HEK293T (cell line): ENCODE results near the gene TRPM3.

ENCODE experiments used
- CTCF ChIA-PET: fragments of 350-600 bp; formaldehyde crosslinking; extraction: SDS; loops from one replicate; lab custom pipeline; 2021; ENCODE audit warnings: antibody characterized with exemption, inconsistent platforms; lab: Yijun Ruan, JAX
- POLR2A ChIA-PET: fragments of 350-600 bp; formaldehyde crosslinking; extraction: SDS; loops from one replicate; lab custom pipeline; 2020; ENCODE audit warnings: antibody characterized with exemption, inconsistent platforms; lab: Yijun Ruan, JAX
- DNase-seq: peaks from one replicate; pipeline ENCODE4 v3.0.0; 2012; ENCODE audit warnings: mixed read lengths; ENCODE audit errors: extremely low spot score
- ARNT ChIP-seq: fragments of 450-650 bp; IDR thresholded peaks from 2 replicates; pipeline ENCODE4 v1.6.1; 2017; ENCODE audit warnings: mild to moderate bottlenecking
- BHLHE40 ChIP-seq: fragments of 450-650 bp; IDR thresholded peaks from 2 replicates; pipeline ENCODE4 v1.6.1; 2016; ENCODE audit warnings: mild to moderate bottlenecking, moderate library complexity, borderline replicate concordance
- CTBP1 ChIP-seq: fragments of 450-650 bp; IDR thresholded peaks from 2 replicates; pipeline ENCODE4 v1.6.1; 2016; ENCODE audit warnings: borderline replicate concordance
- ELF4 ChIP-seq: fragments of 450-650 bp; IDR thresholded peaks from 2 replicates; pipeline ENCODE4 v1.6.1; 2017; ENCODE audit warnings: antibody characterized with exemption
- FOXA1 ChIP-seq: fragments of 450-650 bp; IDR thresholded peaks from 2 replicates; pipeline ENCODE4 v1.6.1; 2016; ENCODE audit warnings: mild to moderate bottlenecking
- FOXK2 ChIP-seq: fragments of 450-650 bp; IDR thresholded peaks from 2 replicates; pipeline ENCODE4 v1.6.1; 2016; ENCODE audit warnings: mild to moderate bottlenecking
- FOXM1 ChIP-seq: fragments of 450-650 bp; IDR thresholded peaks from 2 replicates; pipeline ENCODE4 v1.6.1; 2017; ENCODE audit warnings: mild to moderate bottlenecking, borderline replicate concordance
- HDGF ChIP-seq: fragments of 450-650 bp; IDR thresholded peaks from 2 replicates; pipeline ENCODE4 v1.6.1; 2017; ENCODE audit warnings: antibody characterized with exemption, borderline replicate concordance
- L3MBTL2 ChIP-seq: fragments of 450-650 bp; conservative IDR thresholded peaks from 2 replicates; pipeline ENCODE4 v1.6.1; 2016; ENCODE audit warnings: mild to moderate bottlenecking
- LEF1 ChIP-seq: fragments of 450-650 bp; IDR thresholded peaks from 2 replicates; pipeline ENCODE4 v1.6.1; 2017; ENCODE audit warnings: mild to moderate bottlenecking, borderline replicate concordance
- NFRKB ChIP-seq: fragments of 450-650 bp; IDR thresholded peaks from 2 replicates; pipeline ENCODE4 v1.6.1; 2016; ENCODE audit warnings: mild to moderate bottlenecking, moderate library complexity
- SP1 ChIP-seq: fragments of 450-650 bp; IDR thresholded peaks from 2 replicates; pipeline ENCODE4 v1.6.1; 2017
- SUZ12 ChIP-seq: fragments of 450-650 bp; IDR thresholded peaks from 2 replicates; pipeline ENCODE4 v1.6.1; 2016; ENCODE audit warnings: mild to moderate bottlenecking
- TARDBP ChIP-seq: fragments of 450-650 bp; IDR thresholded peaks from 2 replicates; pipeline ENCODE4 v1.6.1; 2016
- ZNF384 ChIP-seq: fragments of 450-650 bp; IDR thresholded peaks from 2 replicates; pipeline ENCODE4 v1.6.1; 2016
- TF ChIP-seq, protein P1 (sequence below): fragments of 450-650 bp; IDR thresholded peaks from 2 replicates; pipeline ENCODE4 v1.6.1; 2016

Gene TRPM3

GRCh38 chr9:70486127-70486526 is 635.3 kb downstream of the TRPM3 start:
- CTCF ChIA-PET: interaction anchor here (1.2 kb wide), 1 partner anchor 93 kb away, joined by 3 read pairs; no protein-coding TSS in a partner anchor
- no peak for TF ChIP-seq SP1
- TF ChIP-seq ELF4: no peak
- no peak for TF ChIP-seq ZNF384
- TF ChIP-seq, protein P1, sequence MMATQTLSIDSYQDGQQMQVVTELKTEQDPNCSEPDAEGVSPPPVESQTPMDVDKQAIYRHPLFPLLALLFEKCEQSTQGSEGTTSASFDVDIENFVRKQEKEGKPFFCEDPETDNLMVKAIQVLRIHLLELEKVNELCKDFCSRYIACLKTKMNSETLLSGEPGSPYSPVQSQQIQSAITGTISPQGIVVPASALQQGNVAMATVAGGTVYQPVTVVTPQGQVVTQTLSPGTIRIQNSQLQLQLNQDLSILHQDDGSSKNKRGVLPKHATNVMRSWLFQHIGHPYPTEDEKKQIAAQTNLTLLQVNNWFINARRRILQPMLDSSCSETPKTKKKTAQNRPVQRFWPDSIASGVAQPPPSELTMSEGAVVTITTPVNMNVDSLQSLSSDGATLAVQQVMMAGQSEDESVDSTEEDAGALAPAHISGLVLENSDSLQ: no peak
- POLR2A ChIA-PET: interaction anchor here (2.3 kb wide), 1 partner anchor 66 kb away, joined by 21 read pairs; no protein-coding TSS in a partner anchor
- no peak for DNase-seq

GRCh38 chr9:70485273-70485858 is 636.1 kb downstream of the TRPM3 start:
- ChIA-PET CTCF (interaction anchor here (1.2 to 1.3 kb wide), 3 partner anchors 47 to 92 kb away, joined by 3 to 4 read pairs (median 4); partner anchors contain the start of gene KLF9), POLR2A (interaction anchor here (2.3 kb wide), 1 partner anchor 66 kb away, joined by 21 read pairs; no protein-coding TSS in a partner anchor)
- TF ChIP-seq LEF1 (no peak), CTBP1 (no peak), TARDBP (no peak), L3MBTL2 (no peak), HDGF (no peak), ZNF384 (no peak), BHLHE40 (no peak), ARNT (no peak), FOXK2 (no peak), NFRKB (no peak), ELF4 (no peak), FOXM1 (no peak), SUZ12 (no peak), FOXA1 (no peak), SP1 (no peak)
- TF ChIP-seq, protein P1: no peak
- DNase-seq: no peak

- DNase-seq: peak; percentile 76
- no peak for TF ChIP-seq LEF1
- TF ChIP-seq ZNF384: no peak
- no peak for TF ChIP-seq ARNT
- TF ChIP-seq SP1: no peak
- no peak for TF ChIP-seq BHLHE40
- no peak for TF ChIP-seq FOXK2
- no peak for TF ChIP-seq ELF4
- ChIA-PET POLR2A (interaction anchor here (1.3 to 2.3 kb wide), 2 partner anchors 10 to 65 kb away, joined by 3 to 21 read pairs; no protein-coding TSS in a partner anchor), CTCF (interaction anchor here (0.5 to 1.4 kb wide), 8 partner anchors 29 to 225 kb away, joined by 3 to 4 read pairs (median 4); partner anchors contain the start of gene KLF9)
Measured at GRCh38 chr9:70484232-70485130, 636.9 kb downstream of the TRPM3 start.

GRCh38 chr9:70481471-70481870 is 640.0 kb downstream of the TRPM3 start:
- ChIA-PET POLR2A (no interaction called here), CTCF (no interaction called here)
- no peak for TF ChIP-seq L3MBTL2
- TF ChIP-seq TARDBP: no peak
- TF ChIP-seq CTBP1: no peak
- TF ChIP-seq FOXA1: no peak
- no peak for TF ChIP-seq ZNF384
- TF ChIP-seq HDGF: no peak
- no peak for TF ChIP-seq NFRKB
- TF ChIP-seq FOXM1: no peak
- no peak for TF ChIP-seq ELF4
- TF ChIP-seq, protein P1: no peak
- TF ChIP-seq BHLHE40: no peak
- TF ChIP-seq FOXK2: no peak
- TF ChIP-seq SUZ12: no peak
- no peak for TF ChIP-seq SP1
- TF ChIP-seq LEF1: no peak
- TF ChIP-seq ARNT: no peak
- DNase-seq: no peak

GRCh38 chr9:70480405-70480980 is 640.9 kb downstream of the TRPM3 start:
- CTCF ChIA-PET: no interaction called here
- POLR2A ChIA-PET: interaction anchor here (1.3 kb wide), 1 partner anchor 62 kb away, joined by 4 read pairs; no protein-coding TSS in a partner anchor
- DNase-seq: no peak
- TF ChIP-seq HDGF (no peak), L3MBTL2 (no peak), SUZ12 (no peak), FOXM1 (no peak), FOXK2 (no peak), ARNT (no peak), FOXA1 (no peak), CTBP1 (no peak), SP1 (no peak), LEF1 (no peak), ELF4 (no peak), TARDBP (no peak), ZNF384 (no peak), NFRKB (no peak), BHLHE40 (no peak)
- TF ChIP-seq, protein P1: no peak
